ENCODE measurements around the gene UBASH3A.

The UBASH3A gene

GRCh38 chr21:42440187-42440792 is 36.6 kb downstream of the UBASH3A start:
- no peak overlapping the region for H3K27ac ChIP-seq (ENCODE audit: low read depth, low read length, poor library complexity, severe bottlenecking)
- no peaks in the 10 kb centered on the region for H3K4me1 ChIP-seq (ENCODE audit: insufficient read depth, low read length, severe bottlenecking)
- H3K36me3 ChIP-seq (ENCODE audit: insufficient read depth, low read length) = no peaks in the 10 kb centered on the region
- no peak overlapping the region for H3K4me3 ChIP-seq (ENCODE audit: low read depth, low read length, poor library complexity, severe bottlenecking)
- no peak overlapping the region for H3K4me2 ChIP-seq (ENCODE audit: low read length)
- no peaks in the 10 kb centered on the region for H3K9me2 ChIP-seq (ENCODE audit: low read depth, low read length)
- H4K20me1 ChIP-seq (ENCODE audit: insufficient read depth, low read length) = no peaks in the 10 kb centered on the region
- H3K27me3 ChIP-seq (ENCODE audit: insufficient read depth, low read length) = peaks cover 11% of the 10 kb centered on the region; the same call in 1 of the 2 replicates
- TF ChIP-seq EZH2 (IDR thresholded peaks at IDR 0.05; ENCODE audit: borderline replicate concordance, low read length) (no peak), CTCF (IDR thresholded peaks at IDR 0.05; ENCODE audit: low read length) (no peak)
- H3K79me2 ChIP-seq (ENCODE audit: insufficient read depth, low read length) = no peaks in the 10 kb centered on the region
- no peak overlapping the region for H2AFZ ChIP-seq (ENCODE audit: low read length)
- no peak overlapping the region for H3K9ac ChIP-seq (ENCODE audit: low read length)
- no peaks in the 10 kb centered on the region for H3F3A ChIP-seq (ENCODE audit: insufficient read depth, low read length)
- H3K9me3 ChIP-seq (ENCODE audit: low read length) = no peaks in the 10 kb centered on the region; the same call in 1 of the 2 replicates

DNA sequence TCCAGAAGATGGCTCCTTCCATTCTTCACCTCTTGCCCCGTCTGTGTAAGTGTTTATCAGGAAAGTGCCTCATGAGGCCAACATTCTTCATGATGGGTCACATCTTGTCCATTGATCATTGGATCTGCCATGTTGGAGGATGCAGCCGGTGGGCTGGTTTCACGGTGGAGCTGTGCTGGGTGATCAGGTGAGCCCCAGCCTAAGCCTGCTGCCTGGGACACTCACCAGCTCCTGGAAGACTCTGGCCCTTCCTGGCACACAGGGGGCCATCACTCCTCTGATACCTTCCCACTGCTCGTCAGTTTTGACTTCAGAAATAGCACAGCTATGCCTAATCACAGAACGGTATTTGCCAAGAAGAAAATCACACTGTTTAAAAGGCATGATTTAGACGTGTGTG is 38.3 kb downstream of the UBASH3A start:
- Histone ChIP-seq H3K79me2 (ENCODE audit: insufficient read depth, low read length) (no peaks in the 10 kb centered on the region), H4K20me1 (ENCODE audit: insufficient read depth, low read length) (no peaks in the 10 kb centered on the region), H3K4me3 (ENCODE audit: low read depth, low read length, poor library complexity, severe bottlenecking) (no peak overlapping the region), H3K9ac (ENCODE audit: low read length) (no peak overlapping the region), H3K27me3 (ENCODE audit: insufficient read depth, low read length) (peaks cover 7% of the 10 kb centered on the region; the same call in 1 of the 2 replicates), H3K4me1 (ENCODE audit: insufficient read depth, low read length, severe bottlenecking) (no peaks in the 10 kb centered on the region), H3K27ac (ENCODE audit: low read depth, low read length, poor library complexity, severe bottlenecking) (no peak overlapping the region), H3K9me3 (ENCODE audit: low read length) (no peaks in the 10 kb centered on the region; the same call in 1 of the 2 replicates), H2AFZ (ENCODE audit: low read length) (no peak overlapping the region), H3K4me2 (ENCODE audit: low read length) (no peak overlapping the region), H3F3A (ENCODE audit: insufficient read depth, low read length) (no peaks in the 10 kb centered on the region), H3K36me3 (ENCODE audit: insufficient read depth, low read length) (no peaks in the 10 kb centered on the region), H3K9me2 (ENCODE audit: low read depth, low read length) (no peaks in the 10 kb centered on the region)
- no peak for TF ChIP-seq CTCF (IDR thresholded peaks at IDR 0.05; ENCODE audit: low read length)
- no peak for TF ChIP-seq EZH2 (IDR thresholded peaks at IDR 0.05; ENCODE audit: borderline replicate concordance, low read length)

DNA sequence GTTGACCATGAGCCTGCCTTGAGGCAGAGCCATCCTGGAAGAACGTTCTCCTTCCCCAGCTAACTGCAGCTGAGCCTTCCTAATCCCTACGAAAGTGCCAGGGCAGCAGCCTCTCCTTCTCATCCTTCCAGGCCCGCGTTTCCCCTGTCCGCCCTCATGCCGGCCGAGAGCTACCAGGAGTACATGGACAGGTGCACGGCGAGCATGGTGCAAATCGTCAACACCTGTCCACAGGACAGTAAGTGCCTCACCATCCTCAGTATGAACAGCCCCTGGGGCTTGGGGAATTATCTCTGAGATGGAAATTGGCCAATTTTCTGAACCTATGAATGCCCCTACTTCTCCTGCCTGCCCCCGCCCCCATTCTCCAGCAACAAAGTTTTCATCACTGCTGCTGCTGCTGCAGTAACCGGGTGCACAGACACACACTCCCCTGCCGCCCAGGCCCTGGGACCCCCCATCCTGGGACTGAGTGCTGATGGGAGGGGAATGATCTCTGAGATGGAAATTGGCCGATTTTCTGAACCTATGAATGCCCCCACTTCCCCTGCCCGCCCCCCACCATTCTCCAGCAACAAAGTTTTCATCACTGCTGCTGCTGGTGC is 39.6 kb downstream of the UBASH3A start:
- no peak for TF ChIP-seq EZH2 (IDR thresholded peaks at IDR 0.05; ENCODE audit: borderline replicate concordance, low read length)
- no peak for TF ChIP-seq CTCF (IDR thresholded peaks at IDR 0.05; ENCODE audit: low read length)
- no peaks in the 10 kb centered on the region for H3K79me2 ChIP-seq (ENCODE audit: insufficient read depth, low read length)
- no peak overlapping the region for H3K4me3 ChIP-seq (ENCODE audit: low read depth, low read length, poor library complexity, severe bottlenecking)
- no peak overlapping the region for H3K4me2 ChIP-seq (ENCODE audit: low read length)
- no peak overlapping the region for H3K9ac ChIP-seq (ENCODE audit: low read length)
- H3F3A ChIP-seq (ENCODE audit: insufficient read depth, low read length) = no peaks in the 10 kb centered on the region
- H3K27me3 ChIP-seq (ENCODE audit: insufficient read depth, low read length) = no peaks in the 10 kb centered on the region; the same call in 1 of the 2 replicates
- no peak overlapping the region for H2AFZ ChIP-seq (ENCODE audit: low read length)
- H3K4me1 ChIP-seq (ENCODE audit: insufficient read depth, low read length, severe bottlenecking) = no peaks in the 10 kb centered on the region
- H3K27ac ChIP-seq (ENCODE audit: low read depth, low read length, poor library complexity, severe bottlenecking) = no peak overlapping the region
- H4K20me1 ChIP-seq (ENCODE audit: insufficient read depth, low read length) = no peaks in the 10 kb centered on the region
- no peaks in the 10 kb centered on the region for H3K9me2 ChIP-seq (ENCODE audit: low read depth, low read length)
- no peaks in the 10 kb centered on the region for H3K9me3 ChIP-seq (ENCODE audit: low read length)
- H3K36me3 ChIP-seq (ENCODE audit: insufficient read depth, low read length) = no peaks in the 10 kb centered on the region
